ENCODE results near the gene ARL6IP5. TPM values are rescaled to one million over a fixed set of nuclear protein-coding genes. Genes with fewer than 3 reads are reported as not detected.

ARL6IP5 gene
- total and polyA plus RNA-seq, 2 of the 13 experiments (the other 11 are each of a cell fraction or from before 2014, with no cell fraction given) = 23.7 to 29.6 TPM

DNA sequence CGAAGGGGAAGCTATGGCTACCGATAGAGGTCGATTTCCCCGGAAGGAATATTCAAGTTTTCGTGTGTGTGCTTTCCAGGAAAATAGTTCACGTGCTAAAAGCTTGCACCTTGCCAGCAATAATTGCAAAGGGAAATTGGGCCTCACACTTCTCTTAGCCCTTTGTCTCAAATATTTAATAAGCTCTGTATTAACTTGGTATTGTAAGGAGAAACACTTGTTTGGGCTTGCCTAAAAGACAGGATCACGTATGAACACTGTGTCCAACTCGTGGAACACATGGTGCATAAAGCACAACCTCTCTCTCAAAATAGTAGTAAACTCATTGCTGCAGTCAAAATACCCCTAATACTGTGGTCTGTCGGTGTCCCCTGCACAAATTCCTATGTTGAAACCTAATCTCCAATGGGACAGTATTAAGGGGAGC is 32.3 kb upstream of the ARL6IP5 start (continued):
- TF ChIP-seq, protein P1, sequence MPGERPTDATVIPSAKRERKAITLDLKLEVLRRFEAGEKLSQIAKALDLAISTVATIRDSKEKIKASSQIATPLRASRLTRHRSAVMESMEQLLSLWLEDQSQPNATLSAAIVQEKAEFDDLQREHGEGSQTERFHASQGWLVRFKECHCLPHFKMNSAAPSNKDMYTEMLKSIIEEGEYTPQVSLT (CRISPR knock-in tag; IDR thresholded peaks at IDR 0.05; ENCODE audit: borderline replicate concordance, low read depth) = no peak
- TF ChIP-seq ZNF431 (CRISPR knock-in tag; IDR thresholded peaks at IDR 0.05; ENCODE audit: borderline replicate concordance, low read depth) = no peak
- TF ChIP-seq RBM39 (IDR thresholded peaks at IDR 0.05; ENCODE audit: low read depth, low read length, poor library complexity, severe bottlenecking) = no peak
- TF ChIP-seq ZNF337 (CRISPR knock-in tag; IDR thresholded peaks at IDR 0.05; ENCODE audit: borderline replicate concordance, low read depth) = 0 out of 2 replicates have a peak, but pooled peaks have one; percentile 6
- TF ChIP-seq, protein P2, sequence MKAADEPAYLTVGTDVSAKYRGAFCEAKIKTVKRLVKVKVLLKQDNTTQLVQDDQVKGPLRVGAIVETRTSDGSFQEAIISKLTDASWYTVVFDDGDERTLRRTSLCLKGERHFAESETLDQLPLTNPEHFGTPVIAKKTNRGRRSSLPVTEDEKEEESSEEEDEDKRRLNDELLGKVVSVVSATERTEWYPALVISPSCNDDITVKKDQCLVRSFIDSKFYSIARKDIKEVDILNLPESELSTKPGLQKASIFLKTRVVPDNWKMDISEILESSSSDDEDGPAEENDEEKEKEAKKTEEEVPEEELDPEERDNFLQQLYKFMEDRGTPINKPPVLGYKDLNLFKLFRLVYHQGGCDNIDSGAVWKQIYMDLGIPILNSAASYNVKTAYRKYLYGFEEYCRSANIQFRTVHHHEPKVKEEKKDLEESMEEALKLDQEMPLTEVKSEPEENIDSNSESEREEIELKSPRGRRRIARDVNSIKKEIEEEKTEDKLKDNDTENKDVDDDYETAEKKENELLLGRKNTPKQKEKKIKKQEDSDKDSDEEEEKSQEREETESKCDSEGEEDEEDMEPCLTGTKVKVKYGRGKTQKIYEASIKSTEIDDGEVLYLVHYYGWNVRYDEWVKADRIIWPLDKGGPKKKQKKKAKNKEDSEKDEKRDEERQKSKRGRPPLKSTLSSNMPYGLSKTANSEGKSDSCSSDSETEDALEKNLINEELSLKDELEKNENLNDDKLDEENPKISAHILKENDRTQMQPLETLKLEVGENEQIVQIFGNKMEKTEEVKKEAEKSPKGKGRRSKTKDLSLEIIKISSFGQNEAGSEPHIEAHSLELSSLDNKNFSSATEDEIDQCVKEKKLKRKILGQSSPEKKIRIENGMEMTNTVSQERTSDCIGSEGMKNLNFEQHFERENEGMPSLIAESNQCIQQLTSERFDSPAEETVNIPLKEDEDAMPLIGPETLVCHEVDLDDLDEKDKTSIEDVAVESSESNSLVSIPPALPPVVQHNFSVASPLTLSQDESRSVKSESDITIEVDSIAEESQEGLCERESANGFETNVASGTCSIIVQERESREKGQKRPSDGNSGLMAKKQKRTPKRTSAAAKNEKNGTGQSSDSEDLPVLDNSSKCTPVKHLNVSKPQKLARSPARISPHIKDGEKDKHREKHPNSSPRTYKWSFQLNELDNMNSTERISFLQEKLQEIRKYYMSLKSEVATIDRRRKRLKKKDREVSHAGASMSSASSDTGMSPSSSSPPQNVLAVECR (CRISPR knock-in tag; IDR thresholded peaks at IDR 0.05; ENCODE audit: borderline replicate concordance) = no peak; the same call in 1 of the 2 replicates
- TF ChIP-seq SKI (IDR thresholded peaks at IDR 0.05; ENCODE audit: partially characterized antibody) = no peak
- no peak for TF ChIP-seq KDM3A (CRISPR knock-in tag; IDR thresholded peaks at IDR 0.05; ENCODE audit: low read depth)
- TF ChIP-seq NR2F1 (CRISPR knock-in tag; IDR thresholded peaks at IDR 0.05) = no peak
- no peak for TF ChIP-seq MAZ (IDR thresholded peaks at IDR 0.05; ENCODE audit: borderline replicate concordance, low read depth, low read length)
- TF ChIP-seq MAZ (CRISPR knock-in tag; IDR thresholded peaks at IDR 0.05; ENCODE audit: low read depth) = no peak
- TF ChIP-seq HOXA9 (CRISPR knock-in tag; IDR thresholded peaks at IDR 0.05; ENCODE audit: borderline replicate concordance) = no peak
- TF ChIP-seq ZMYM4 (CRISPR knock-in tag; IDR thresholded peaks at IDR 0.05) = no peak
- no peak for TF ChIP-seq PHB2 (IDR thresholded peaks at IDR 0.05; ENCODE audit: partially characterized antibody)
- no peak for TF ChIP-seq ZNF275 (CRISPR knock-in tag; IDR thresholded peaks at IDR 0.05; ENCODE audit: borderline replicate concordance)
- no peak for TF ChIP-seq ZSCAN31 (CRISPR knock-in tag; IDR thresholded peaks at IDR 0.05; ENCODE audit: low read depth)
- no peak for TF ChIP-seq POLR2A (IDR thresholded peaks at IDR 0.05; ENCODE audit: insufficient read depth in 1 of 2, low read depth in 2 of 2, low read length in 2 of 2)
- no peak for TF ChIP-seq SCMH1 (CRISPR knock-in tag; IDR thresholded peaks at IDR 0.05; ENCODE audit: borderline replicate concordance)
- TF ChIP-seq ZNF879 (CRISPR knock-in tag; IDR thresholded peaks at IDR 0.05) = no peak
- TF ChIP-seq, protein P3, sequence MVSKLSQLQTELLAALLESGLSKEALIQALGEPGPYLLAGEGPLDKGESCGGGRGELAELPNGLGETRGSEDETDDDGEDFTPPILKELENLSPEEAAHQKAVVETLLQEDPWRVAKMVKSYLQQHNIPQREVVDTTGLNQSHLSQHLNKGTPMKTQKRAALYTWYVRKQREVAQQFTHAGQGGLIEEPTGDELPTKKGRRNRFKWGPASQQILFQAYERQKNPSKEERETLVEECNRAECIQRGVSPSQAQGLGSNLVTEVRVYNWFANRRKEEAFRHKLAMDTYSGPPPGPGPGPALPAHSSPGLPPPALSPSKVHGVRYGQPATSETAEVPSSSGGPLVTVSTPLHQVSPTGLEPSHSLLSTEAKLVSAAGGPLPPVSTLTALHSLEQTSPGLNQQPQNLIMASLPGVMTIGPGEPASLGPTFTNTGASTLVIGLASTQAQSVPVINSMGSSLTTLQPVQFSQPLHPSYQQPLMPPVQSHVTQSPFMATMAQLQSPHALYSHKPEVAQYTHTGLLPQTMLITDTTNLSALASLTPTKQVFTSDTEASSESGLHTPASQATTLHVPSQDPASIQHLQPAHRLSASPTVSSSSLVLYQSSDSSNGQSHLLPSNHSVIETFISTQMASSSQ (IDR thresholded peaks at IDR 0.05; ENCODE audit: low read depth) = 0 out of 2 replicates have a peak, but pooled peaks have one; percentile 17
- TF ChIP-seq, protein P3 (CRISPR knock-in tag; IDR thresholded peaks at IDR 0.05; ENCODE audit: borderline replicate concordance) = no peak
- no peak for TF ChIP-seq ZNF780A (CRISPR knock-in tag; IDR thresholded peaks at IDR 0.05)

Measured in HepG2 (cell line).